Measurements from ENCODE around the gene LAYN.

DNA sequence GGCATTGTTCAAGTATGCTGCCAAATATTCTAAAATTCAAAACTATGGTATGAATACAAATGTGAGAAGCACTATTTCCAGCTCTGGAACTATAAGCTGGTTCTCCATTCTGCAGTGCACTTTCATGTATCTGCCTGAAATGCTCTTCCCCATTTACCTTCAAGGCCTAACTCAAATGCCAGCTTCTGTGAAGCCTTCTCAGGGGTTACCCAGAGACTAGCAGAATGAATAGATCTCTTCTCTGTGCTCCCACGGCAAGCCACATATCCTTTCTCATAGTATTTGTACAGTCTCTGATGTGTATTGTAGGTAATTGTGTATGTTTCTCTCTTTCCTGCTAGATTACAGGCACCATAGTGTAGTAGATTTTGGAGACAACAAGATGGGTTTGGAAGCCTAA is 21.9 kb upstream of the LAYN start:
- TF ChIP-seq CTCF (IDR thresholded peaks at IDR 0.05), result no peak
- TF ChIP-seq POLR2A (IDR thresholded peaks at IDR 0.05), result no peak
